ENCODE measurements around the gene ZSWIM9.
"Not testable (repeated sequence)": the region's sequence is repeated elsewhere in the genome, so short reads cannot be mapped to it uniquely, and the experiment has no call there.

GRCh38 chr19:48220784-48221183 is 50.3 kb downstream of the ZSWIM9 start:
- TF ChIP-seq, protein P1, sequence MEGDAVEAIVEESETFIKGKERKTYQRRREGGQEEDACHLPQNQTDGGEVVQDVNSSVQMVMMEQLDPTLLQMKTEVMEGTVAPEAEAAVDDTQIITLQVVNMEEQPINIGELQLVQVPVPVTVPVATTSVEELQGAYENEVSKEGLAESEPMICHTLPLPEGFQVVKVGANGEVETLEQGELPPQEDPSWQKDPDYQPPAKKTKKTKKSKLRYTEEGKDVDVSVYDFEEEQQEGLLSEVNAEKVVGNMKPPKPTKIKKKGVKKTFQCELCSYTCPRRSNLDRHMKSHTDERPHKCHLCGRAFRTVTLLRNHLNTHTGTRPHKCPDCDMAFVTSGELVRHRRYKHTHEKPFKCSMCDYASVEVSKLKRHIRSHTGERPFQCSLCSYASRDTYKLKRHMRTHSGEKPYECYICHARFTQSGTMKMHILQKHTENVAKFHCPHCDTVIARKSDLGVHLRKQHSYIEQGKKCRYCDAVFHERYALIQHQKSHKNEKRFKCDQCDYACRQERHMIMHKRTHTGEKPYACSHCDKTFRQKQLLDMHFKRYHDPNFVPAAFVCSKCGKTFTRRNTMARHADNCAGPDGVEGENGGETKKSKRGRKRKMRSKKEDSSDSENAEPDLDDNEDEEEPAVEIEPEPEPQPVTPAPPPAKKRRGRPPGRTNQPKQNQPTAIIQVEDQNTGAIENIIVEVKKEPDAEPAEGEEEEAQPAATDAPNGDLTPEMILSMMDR (IDR thresholded peaks at IDR 0.05 in 8 of 11, conservative IDR thresholded peaks at IDR 0.05 in 3 of 11) = not testable (repeated sequence)
- TF ChIP-seq POLR2A (IDR thresholded peaks at IDR 0.05) = not testable (repeated sequence)
